ENCODE results near the gene VILL. TPM values are rescaled to one million over a fixed set of nuclear protein-coding genes. Genes with fewer than 3 reads are reported as not detected.

The VILL gene
- total and polyA plus RNA-seq, 2 of the 8 experiments (the other 6 are each of a cell fraction or from before 2014, with no cell fraction given): 4.1 to 4.2 TPM

DNA sequence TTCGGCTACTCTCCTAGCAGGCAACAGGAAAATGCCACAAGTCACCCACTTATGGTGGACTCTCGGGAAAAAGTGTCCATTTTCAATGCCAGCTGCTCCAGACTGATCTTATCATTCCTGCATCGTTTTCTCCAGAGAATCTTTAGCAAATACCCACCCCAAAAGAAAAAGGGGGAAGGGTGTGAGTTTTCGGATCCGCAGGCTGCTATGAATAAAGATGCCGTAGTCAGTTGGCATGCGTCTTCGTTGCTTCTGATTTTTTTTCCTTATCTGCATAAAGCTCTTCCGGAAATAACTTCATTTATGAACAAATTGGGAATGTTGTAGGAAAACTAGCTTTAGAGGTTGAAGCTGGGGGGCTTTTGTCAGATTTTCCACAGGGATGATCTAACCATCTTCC, 22.4 kb upstream of the VILL start:
- Histone ChIP-seq H2BK20ac (ENCODE audit: low read length) (no peak overlapping the region), H3K79me1 (ENCODE audit: low read depth, low read length) (no peaks in the 10 kb centered on the region), H3K56ac (replicated peaks; ENCODE audit: insufficient read length, low read depth, low read length) (no peak overlapping the region), H3K18ac (ENCODE audit: extremely low read depth, low read length) (no peak overlapping the region), H3K4me3 (ENCODE audit: extremely low read depth in 1 of 4, insufficient read depth in 2 of 4, low read depth in 3 of 4, low read length in 4 of 4) (no peak overlapping the region), H3K14ac (ENCODE audit: insufficient read length) (no peak overlapping the region), H3K23me2 (ENCODE audit: low read depth, low read length) (no peaks in the 10 kb centered on the region), H2BK120ac (replicated peaks; ENCODE audit: low read depth, low read length) (no peak overlapping the region), H3K9me3 (ENCODE audit: insufficient read depth in 2 of 2, low read depth in 1 of 2, low read length in 1 of 2) (no peaks in the 10 kb centered on the region), H3K79me2 (ENCODE audit: control insufficient read depth in 1 of 2, insufficient read depth in 2 of 2, low read length in 2 of 2) (no peaks in the 10 kb centered on the region), H3K4ac (replicated peaks; ENCODE audit: insufficient read length, low read depth, low read length) (no peak overlapping the region), H2AFZ (ENCODE audit: low read length) (no peak overlapping the region), H2AK5ac (ENCODE audit: low read depth, low read length) (no peak overlapping the region), H3K4me1 (replicated peaks in 1 of 4; ENCODE audit: control insufficient read depth in 3 of 4, insufficient read depth in 4 of 4, low read length in 3 of 4) (0 out of 7 replicates have a peak, but pooled peaks cover 0 to under 1% (median 0%) of the 10 kb centered on the region in 4 experiments), H3K9ac (replicated peaks in 1 of 4; ENCODE audit: extremely low read depth in 1 of 4, low read depth in 3 of 4, low read length in 3 of 4) (no peak overlapping the region), H4K91ac (replicated peaks; ENCODE audit: insufficient read length, low read length) (no peak overlapping the region), H3K27me3 (replicated peaks in 1 of 4; ENCODE audit: control insufficient read depth in 3 of 4, extremely low read depth in 1 of 4, insufficient read depth in 3 of 4, low read length in 3 of 4) (no peaks in the 10 kb centered on the region), H3K27ac (ENCODE audit: low read depth, low read length) (no peak overlapping the region), H2BK12ac (ENCODE audit: low read depth, low read length) (no peak overlapping the region), H4K5ac (ENCODE audit: insufficient read length, low read depth, low read length) (no peak overlapping the region), H3K36me3 (ENCODE audit: control insufficient read depth in 2 of 4, insufficient read depth in 4 of 4, low read length in 3 of 4) (no peaks in the 10 kb centered on the region; a peak in 1 of 8 replicates), H3K4me2 (ENCODE audit: insufficient read depth in 1 of 2, low read depth in 2 of 2, low read length in 2 of 2) (no peak overlapping the region), H2BK15ac (ENCODE audit: low read length) (no peak overlapping the region), H4K20me1 (replicated peaks in 1 of 2; ENCODE audit: control insufficient read depth in 1 of 2, insufficient read depth in 2 of 2, low read length in 2 of 2) (peaks cover 0 to 2% of the 10 kb centered on the region in 2 experiments), H3K23ac (ENCODE audit: insufficient read length) (no peak overlapping the region), H4K8ac (ENCODE audit: extremely low read depth, insufficient read depth, low read length) (no peak overlapping the region), H2BK5ac (ENCODE audit: low read depth, low read length) (no peak overlapping the region)
- ChIA-PET CTCF (ENCODE audit: partially characterized antibody) (interaction anchor here (0.6 to 5.7 kb wide), 25 partner anchors 9 to 411 kb away, joined by 3 to 32 read pairs (median 7); no protein-coding TSS in a partner anchor), POLR2A (ENCODE audit: partially characterized antibody) (interaction anchor here (1.1 to 1.2 kb wide), 2 partner anchors 14 to 113 kb away, joined by 3 read pairs; no protein-coding TSS in a partner anchor)
- WGBS, 2 experiments (ENCODE audit: extremely low coverage in 1 of 2, insufficient coverage in 1 of 2, insufficient read length in 1 of 2, insufficient replicate concordance in 2 of 2, low coverage in 1 of 2, low lambda C conversion rate in 2 of 2, missing lambda C conversion rate in 1 of 2): 89% methylated on average over 9 of the region's 9 CpGs; no CpG with 5 or more reads in 1 of the 2 experiments
- DNase-seq (ENCODE audit: low read depth in 1 of 2, low spot score in 2 of 2) (no peak), FAIRE-seq (no peak)
- TF ChIP-seq EZH2 (IDR thresholded peaks at IDR 0.05; ENCODE audit: low read depth, low read length, severe bottlenecking) (no peak), RBBP5 (IDR thresholded peaks at IDR 0.05; ENCODE audit: borderline replicate concordance, low read depth, low read length) (no peak), CREB1 (IDR thresholded peaks at IDR 0.05) (no peak), RAD21 (IDR thresholded peaks at IDR 0.05 in 1 of 2, conservative IDR thresholded peaks at IDR 0.05 in 1 of 2; ENCODE audit: low read depth in 2 of 2, low read length in 2 of 2) (no peak), YY1 (IDR thresholded peaks at IDR 0.05; ENCODE audit: low read depth, low read length) (no peak), JUND (IDR thresholded peaks at IDR 0.05; ENCODE audit: low read length) (no peak), TAF7 (optimal IDR thresholded peaks at IDR 0.05; ENCODE audit: borderline replicate concordance, low read depth, low read length) (no peak), CEBPB (IDR thresholded peaks at IDR 0.05; ENCODE audit: low read depth, low read length) (no peak), PHF8 (conservative IDR thresholded peaks at IDR 0.05; ENCODE audit: low read depth, low read length) (no peak), CHD1 (IDR thresholded peaks at IDR 0.05; ENCODE audit: low read depth, low read length) (no peak), NANOG (IDR thresholded peaks at IDR 0.05; ENCODE audit: insufficient read depth, low read depth, low read length, poor library complexity, severe bottlenecking) (no peak)
- TF ChIP-seq, protein P1, sequence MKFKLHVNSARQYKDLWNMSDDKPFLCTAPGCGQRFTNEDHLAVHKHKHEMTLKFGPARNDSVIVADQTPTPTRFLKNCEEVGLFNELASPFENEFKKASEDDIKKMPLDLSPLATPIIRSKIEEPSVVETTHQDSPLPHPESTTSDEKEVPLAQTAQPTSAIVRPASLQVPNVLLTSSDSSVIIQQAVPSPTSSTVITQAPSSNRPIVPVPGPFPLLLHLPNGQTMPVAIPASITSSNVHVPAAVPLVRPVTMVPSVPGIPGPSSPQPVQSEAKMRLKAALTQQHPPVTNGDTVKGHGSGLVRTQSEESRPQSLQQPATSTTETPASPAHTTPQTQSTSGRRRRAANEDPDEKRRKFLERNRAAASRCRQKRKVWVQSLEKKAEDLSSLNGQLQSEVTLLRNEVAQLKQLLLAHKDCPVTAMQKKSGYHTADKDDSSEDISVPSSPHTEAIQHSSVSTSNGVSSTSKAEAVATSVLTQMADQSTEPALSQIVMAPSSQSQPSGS (IDR thresholded peaks at IDR 0.05; ENCODE audit: low read length): no peak
